ENCODE data around the gene SERBP1.
"Not testable (repeated sequence)": the region's sequence is repeated elsewhere in the genome, so short reads cannot be mapped to it uniquely, and the experiment has no call there.

Gene SERBP1

DNA sequence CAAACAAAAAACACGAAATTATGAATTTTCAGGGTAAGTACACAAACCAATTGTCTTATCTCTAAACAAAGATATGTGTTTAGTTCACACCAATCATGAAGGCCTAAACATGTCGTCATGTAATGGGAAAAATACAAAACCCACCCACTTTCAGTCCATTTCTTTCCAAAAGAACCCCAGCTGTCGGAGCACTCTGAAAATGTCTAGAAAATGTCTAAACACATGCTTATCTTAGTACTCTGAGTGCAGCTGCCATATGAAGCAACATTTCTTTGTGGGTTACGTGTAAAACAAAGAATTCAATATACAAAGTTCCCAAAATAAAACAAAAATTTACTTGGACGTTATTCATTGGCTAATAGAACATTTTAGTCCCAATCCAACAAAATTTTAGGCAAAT is 22.7 kb downstream of the SERBP1 start:
- TF ChIP-seq, protein P1, sequence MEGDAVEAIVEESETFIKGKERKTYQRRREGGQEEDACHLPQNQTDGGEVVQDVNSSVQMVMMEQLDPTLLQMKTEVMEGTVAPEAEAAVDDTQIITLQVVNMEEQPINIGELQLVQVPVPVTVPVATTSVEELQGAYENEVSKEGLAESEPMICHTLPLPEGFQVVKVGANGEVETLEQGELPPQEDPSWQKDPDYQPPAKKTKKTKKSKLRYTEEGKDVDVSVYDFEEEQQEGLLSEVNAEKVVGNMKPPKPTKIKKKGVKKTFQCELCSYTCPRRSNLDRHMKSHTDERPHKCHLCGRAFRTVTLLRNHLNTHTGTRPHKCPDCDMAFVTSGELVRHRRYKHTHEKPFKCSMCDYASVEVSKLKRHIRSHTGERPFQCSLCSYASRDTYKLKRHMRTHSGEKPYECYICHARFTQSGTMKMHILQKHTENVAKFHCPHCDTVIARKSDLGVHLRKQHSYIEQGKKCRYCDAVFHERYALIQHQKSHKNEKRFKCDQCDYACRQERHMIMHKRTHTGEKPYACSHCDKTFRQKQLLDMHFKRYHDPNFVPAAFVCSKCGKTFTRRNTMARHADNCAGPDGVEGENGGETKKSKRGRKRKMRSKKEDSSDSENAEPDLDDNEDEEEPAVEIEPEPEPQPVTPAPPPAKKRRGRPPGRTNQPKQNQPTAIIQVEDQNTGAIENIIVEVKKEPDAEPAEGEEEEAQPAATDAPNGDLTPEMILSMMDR (IDR thresholded peaks at IDR 0.05; ENCODE audit: extremely low read depth, missing control alignments), result no peak
- DNase-seq (ENCODE audit: low spot score), result no peak

DNA sequence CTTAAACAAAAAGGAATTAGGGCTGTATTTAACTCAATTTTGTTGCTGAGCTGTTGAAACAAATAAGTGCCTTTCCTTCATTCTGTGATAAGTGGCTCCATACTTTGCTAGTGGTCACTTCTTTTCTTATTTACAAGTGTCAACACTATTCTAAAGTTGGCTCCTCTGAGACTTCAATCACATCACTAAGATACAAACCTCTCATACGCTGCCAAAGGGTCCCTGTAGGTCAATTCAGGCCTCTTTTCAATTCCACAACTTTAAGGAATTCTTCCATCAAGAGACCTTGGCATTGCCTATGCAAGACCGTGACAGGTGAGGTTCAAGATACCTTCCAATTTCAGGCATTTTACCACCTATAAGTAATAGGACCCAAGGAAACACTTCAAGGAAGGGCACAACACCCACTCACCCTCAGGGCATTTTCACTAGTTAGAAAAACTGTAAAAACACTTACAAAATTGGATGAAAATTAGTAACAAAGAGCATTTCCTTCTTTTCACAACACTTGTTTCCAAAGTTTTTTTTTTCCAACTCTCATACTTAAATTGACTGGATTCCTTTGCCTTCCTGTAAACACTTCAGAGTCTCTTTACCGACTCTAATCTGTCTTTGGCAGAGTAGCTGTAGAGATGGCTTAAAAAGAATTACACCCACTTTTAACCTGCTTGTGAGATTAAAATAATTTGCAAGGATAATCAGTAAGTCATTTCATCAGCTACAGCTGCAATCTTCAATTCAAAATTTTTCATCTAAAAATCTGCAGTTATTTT is 24.5 kb downstream of the SERBP1 start:
- DNase-seq (ENCODE audit: low spot score), result no peak
- TF ChIP-seq, protein P1 (IDR thresholded peaks at IDR 0.05; ENCODE audit: extremely low read depth, missing control alignments), result no peak

DNA sequence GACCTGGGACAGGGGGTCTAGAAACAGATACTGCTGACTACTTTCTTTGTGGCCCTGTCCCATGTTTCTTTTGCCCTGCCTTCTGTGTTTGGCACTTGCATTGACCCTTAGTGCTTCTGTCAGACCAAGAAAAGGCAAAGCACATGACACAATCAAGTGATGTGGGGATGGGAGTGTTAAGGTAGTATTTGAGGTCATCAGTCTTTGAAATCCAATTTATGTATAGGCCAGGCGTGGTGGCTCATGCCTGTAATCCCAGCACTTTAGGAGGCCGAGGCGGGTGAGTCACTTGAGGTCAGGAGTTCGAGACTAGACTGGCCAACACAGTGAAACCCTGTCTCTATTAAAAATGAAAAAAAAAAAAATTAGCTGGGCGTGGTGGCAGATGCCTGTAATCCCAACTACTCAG is 26.0 kb downstream of the SERBP1 start:
- TF ChIP-seq, protein P1 (IDR thresholded peaks at IDR 0.05; ENCODE audit: extremely low read depth, missing control alignments), result no peak
- DNase-seq (ENCODE audit: low spot score), result no peak

DNA sequence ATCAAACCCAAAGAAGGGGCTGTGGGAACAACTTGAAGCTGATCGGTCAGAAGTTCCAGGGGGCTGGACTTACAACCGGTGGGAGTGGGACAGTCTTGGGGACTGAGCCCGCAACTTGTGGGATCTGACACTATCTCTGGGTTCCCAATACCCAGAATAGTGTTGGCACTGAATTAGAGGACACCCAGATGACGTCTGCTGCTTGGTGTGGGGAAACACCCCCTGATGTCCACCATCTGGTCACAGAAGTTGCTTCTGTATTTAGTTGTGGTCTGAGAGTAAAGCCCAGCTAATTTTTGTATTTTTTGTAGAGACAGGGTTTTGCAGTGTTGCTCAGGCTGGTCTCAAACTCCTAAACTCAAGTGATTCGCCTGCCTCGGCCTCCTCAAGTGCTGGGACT is 28.8 kb downstream of the SERBP1 start:
- no peak for DNase-seq (ENCODE audit: low spot score)
- TF ChIP-seq, protein P1 (IDR thresholded peaks at IDR 0.05; ENCODE audit: extremely low read depth, missing control alignments), result no peak

DNA sequence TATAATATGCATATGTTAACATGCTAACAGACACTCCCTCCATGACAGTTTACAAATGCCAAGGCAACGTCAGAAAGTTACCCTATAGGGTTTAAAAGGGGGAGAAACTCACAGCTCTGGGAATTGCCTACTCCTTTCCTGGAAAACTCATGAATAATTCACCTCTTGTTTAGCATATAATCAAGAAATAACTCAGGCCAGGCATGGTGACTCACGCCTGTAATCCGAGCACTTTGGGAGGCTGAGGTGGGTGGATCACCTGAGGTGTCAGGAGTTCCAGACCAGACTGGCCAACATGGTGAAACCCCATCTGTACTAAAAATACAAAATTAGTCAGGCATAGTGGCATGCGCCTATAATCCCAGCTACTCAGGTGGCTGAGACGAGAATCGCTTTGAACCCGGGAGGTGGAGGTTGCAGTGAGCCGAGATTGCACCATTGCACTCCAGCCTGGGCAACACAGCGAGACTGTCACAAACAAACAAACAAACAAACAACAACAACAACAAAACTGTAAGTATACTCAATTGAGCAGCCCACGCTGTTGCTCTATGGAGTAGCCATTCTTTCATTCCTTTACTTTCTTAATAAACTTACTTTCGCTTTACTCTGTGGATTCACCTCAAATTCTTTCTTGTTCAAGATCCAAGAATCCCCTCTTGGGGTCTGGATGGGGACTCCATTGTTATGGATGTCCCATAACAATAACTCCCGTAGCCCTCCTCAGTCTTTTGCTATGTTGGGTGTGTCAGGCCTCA is 30.0 kb downstream of the SERBP1 start:
- not testable (repeated sequence) for DNase-seq (ENCODE audit: low spot score)

DNA sequence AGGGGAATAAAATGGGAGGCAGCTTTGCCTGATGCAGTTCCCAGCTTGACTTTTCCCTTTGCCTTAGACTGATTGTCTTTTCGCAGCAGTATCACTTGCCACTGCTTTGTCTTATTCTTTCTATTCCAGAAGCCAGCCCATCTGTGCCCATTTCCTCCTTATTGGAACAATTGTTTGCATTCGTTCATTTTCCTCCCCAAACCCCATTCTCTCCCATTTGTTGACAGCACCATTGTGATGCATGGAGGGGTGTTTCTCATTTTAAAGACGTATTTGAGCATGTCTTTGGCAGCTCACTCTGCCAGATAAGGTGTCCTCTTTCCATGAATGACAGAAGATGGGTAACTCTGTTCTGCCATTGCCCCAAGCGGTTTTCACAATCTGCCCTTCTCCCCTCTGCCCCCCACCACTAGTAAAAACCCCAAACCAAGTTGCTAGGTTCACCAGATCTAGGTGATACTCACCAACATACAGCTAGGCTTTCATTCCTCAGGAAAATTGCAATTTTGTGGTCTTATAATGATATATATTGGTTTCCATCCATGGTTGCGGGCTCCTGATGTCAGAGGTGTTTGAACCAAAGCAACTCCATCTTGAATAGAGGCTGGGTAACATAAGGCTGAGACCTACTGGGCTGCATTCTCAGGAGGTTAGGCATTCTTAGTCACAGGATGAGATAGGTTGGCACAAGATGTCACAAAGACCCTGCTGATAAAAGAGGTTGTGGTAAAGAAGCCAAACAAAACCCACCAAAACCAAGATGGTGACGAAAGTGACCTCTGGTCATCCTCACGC is 30.8 kb downstream of the SERBP1 start:
- no peak for DNase-seq (ENCODE audit: low spot score)
- TF ChIP-seq, protein P1 (IDR thresholded peaks at IDR 0.05; ENCODE audit: extremely low read depth, missing control alignments), result no peak

DNA sequence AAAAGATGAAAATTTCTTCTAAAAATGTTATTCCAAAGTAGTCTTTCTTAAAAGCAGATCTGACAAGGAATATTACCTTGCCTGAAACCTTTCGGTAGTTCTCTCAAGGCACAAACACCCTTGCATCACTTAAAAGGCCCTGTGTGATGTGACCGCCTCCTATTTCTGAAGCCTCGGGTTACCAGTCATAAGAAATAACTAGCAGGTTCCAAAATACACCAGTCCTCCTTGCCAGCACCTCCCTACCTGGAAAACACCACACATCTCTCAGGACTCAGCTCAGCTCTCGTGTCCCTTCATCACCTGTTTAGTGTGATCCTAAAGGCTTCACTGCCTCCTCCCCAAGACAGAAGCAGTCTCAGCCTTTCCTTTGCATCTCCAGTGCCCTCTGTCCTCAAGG is 35.7 kb downstream of the SERBP1 start:
- no peak for DNase-seq (ENCODE audit: low spot score)
- TF ChIP-seq, protein P1 (IDR thresholded peaks at IDR 0.05; ENCODE audit: extremely low read depth, missing control alignments), result no peak
